SK-N-SH (cell line): ENCODE measurements around the gene C19orf53. TPM values are rescaled to one million over a fixed set of nuclear protein-coding genes. Genes with fewer than 3 reads are reported as not detected.

Experiments used
- CTCF ChIA-PET: fragments of 300-600, 350-600 bp; formaldehyde crosslinking; extraction: SDS; loops from one replicate; lab custom pipeline; 2021; lab: Yijun Ruan, JAX
- POLR2A ChIA-PET: fragments of 350-600 bp; sonication (Branson Sonifier 250); formaldehyde crosslinking; extraction: SDS; loops from one replicate; lab custom pipeline; 2020; ENCODE audit warnings: antibody characterized with exemption, inconsistent platforms; lab: Yijun Ruan, JAX
- DNase-seq: peaks from one replicate; pipeline ENCODE4 v3.0.0; 2012
- H2AFZ ChIP-seq: fragments of 200-600 bp; sonication (generic); 2 replicates; pipeline ENCODE4 v1.8.1; 2016; ENCODE audit warnings: antibody characterized with exemption, mild to moderate bottlenecking, low read depth
- H3F3A ChIP-seq: fragments of 200-600 bp; sonication (generic); replicated peaks from 2 replicates; pipeline ENCODE3; 2016; ENCODE audit warnings: antibody characterized with exemption, mild to moderate bottlenecking; ENCODE audit not compliant: insufficient read depth
- H3K27ac ChIP-seq, 2 experiments: fragments of 200-500 bp in 1 of 2; fragments of 200-600 bp in 1 of 2; sonication (Bioruptor generic) in 1 of 2; sonication (generic), shearing (Covaris generic) in 1 of 2; 2 replicates each; pipeline versions ENCODE4 v1.5.1 to v1.6.1; 2014 to 2016; ENCODE audit warnings: low read depth in 2 of 2, inconsistent platforms in 1 of 2, low read length in 1 of 2, mild to moderate bottlenecking in 1 of 2, mixed read lengths in 1 of 2
- H3K27me3 ChIP-seq: fragments of 200-600 bp; sonication (generic), shearing (Covaris generic); 2 replicates; pipeline ENCODE4 v1.6.1; 2016; ENCODE audit warnings: mixed run types; ENCODE audit not compliant: insufficient read depth
- H3K36me3 ChIP-seq, 2 experiments: fragments of 200-500 bp in 1 of 2; fragments of 200-600 bp in 1 of 2; sonication (Bioruptor generic) in 1 of 2; sonication (generic) in 1 of 2; replicated peaks in 1 of 2; 2 replicates each; pipeline versions ENCODE3 to v1.5.1; 2014 to 2016; ENCODE audit warnings: low read length in 1 of 2, mild to moderate bottlenecking in 1 of 2; ENCODE audit not compliant: insufficient read depth in 2 of 2, control insufficient read depth in 1 of 2
- H3K4me1 ChIP-seq, 2 experiments: fragments of 200-500 bp in 1 of 2; fragments of 200-600 bp in 1 of 2; sonication (Bioruptor generic) in 1 of 2; sonication (generic), shearing (Covaris generic) in 1 of 2; 2 replicates each; pipeline versions ENCODE4 v1.5.1 to v1.6.1; 2014 to 2016; ENCODE audit warnings: low read depth in 1 of 2, low read length in 1 of 2, mixed run types in 1 of 2; ENCODE audit not compliant: insufficient read depth in 2 of 2, control insufficient read depth in 1 of 2
- H3K4me2 ChIP-seq: fragments of 200-600 bp; sonication (generic), shearing (Covaris generic); 2 replicates; pipeline ENCODE4 v1.6.1; 2017; ENCODE audit warnings: mixed run types
- H3K4me3 ChIP-seq, 2 experiments: fragments of 200-500 bp in 1 of 2; fragments of 200-600 bp in 1 of 2; sonication (Bioruptor generic) in 1 of 2; sonication (generic), shearing (Covaris generic) in 1 of 2; 2 replicates each; pipeline versions ENCODE4 v1.5.1 to v1.8.1; 2014 to 2016; ENCODE audit warnings: low read depth in 2 of 2, inconsistent platforms in 1 of 2, low read length in 1 of 2, mild to moderate bottlenecking in 1 of 2, mixed read lengths in 1 of 2, moderate library complexity in 1 of 2
- H3K79me2 ChIP-seq: fragments of 200-600 bp; sonication (generic); 2 replicates; pipeline ENCODE4 v1.8.1; 2017; ENCODE audit warnings: mild to moderate bottlenecking; ENCODE audit not compliant: insufficient read depth
- H3K9ac ChIP-seq: fragments of 200-600 bp; sonication (generic); 2 replicates; pipeline ENCODE4 v1.6.1; 2017; ENCODE audit warnings: mixed run types
- H3K9me2 ChIP-seq: fragments of 200-600 bp; sonication (generic); 2 replicates; pipeline ENCODE4 v1.6.1; 2017; ENCODE audit warnings: mixed run types
- H3K9me3 ChIP-seq: fragments of 200-600 bp; sonication (generic); 2 replicates; pipeline ENCODE4 v1.6.1; 2017; ENCODE audit warnings: mixed run types, mild to moderate bottlenecking, moderate library complexity
- H4K20me1 ChIP-seq: fragments of 200-600 bp; sonication (generic); 2 replicates; pipeline ENCODE4 v1.6.1; 2017; ENCODE audit warnings: mild to moderate bottlenecking, mixed run types; ENCODE audit not compliant: insufficient read depth
- CHD2 ChIP-seq: fragments of 150-350 bp; IDR thresholded peaks from 2 replicates; pipeline ENCODE4 v1.6.1; 2018; ENCODE audit warnings: low read length; ENCODE audit not compliant: partially characterized antibody
- EP300 ChIP-seq, 2 experiments: IDR thresholded peaks; 2 replicates each; pipeline versions ENCODE4 v1.4.0 to v1.6.1; 2012; ENCODE audit warnings: borderline replicate concordance in 1 of 2, low read depth in 1 of 2, low read length in 1 of 2
- FOXJ3 ChIP-seq: sonication (generic); formaldehyde crosslinking; IDR thresholded peaks from 2 replicates; pipeline ENCODE4 v1.5.1; 2020; ENCODE audit warnings: mild to moderate bottlenecking, missing genetic modification reagents
- GABPA ChIP-seq: IDR thresholded peaks from 2 replicates; pipeline ENCODE4 v1.4.0; 2012; ENCODE audit warnings: low read depth, mild to moderate bottlenecking
- MEF2A ChIP-seq: IDR thresholded peaks from 2 replicates; pipeline ENCODE4 v1.4.0; 2012; ENCODE audit warnings: low read depth, borderline replicate concordance
- NFIC ChIP-seq: IDR thresholded peaks from 2 replicates; pipeline ENCODE4 v1.4.0; 2012; ENCODE audit warnings: borderline replicate concordance
- POLR2AphosphoS5 ChIP-seq: IDR thresholded peaks from 2 replicates; pipeline ENCODE4 v1.6.1; 2012; ENCODE audit warnings: low read depth, low read length
- RCOR1 ChIP-seq: fragments of 150-350 bp; IDR thresholded peaks from 2 replicates; pipeline ENCODE4 v1.6.1; 2017; ENCODE audit warnings: antibody characterized with exemption, low read length
- SMC3 ChIP-seq: IDR thresholded peaks from 2 replicates; pipeline ENCODE4 v1.6.1; 2012; ENCODE audit warnings: low read depth, low read length, improper control_type of control experiment
- TCF12 ChIP-seq: IDR thresholded peaks from 2 replicates; pipeline ENCODE4 v1.4.0; 2012
- WGBS: methylation state at CpG from one replicate; pipeline ENCODE4 v1.1.6; 2017; ENCODE audit warnings: low lambda C conversion rate; 5-methylcytosine and 5-hydroxymethylcytosine counted together
- polyA plus RNA-seq, 3 experiments: library from polyadenylated mRNA; depleted of rRNA; stranded (reverse); fragments of >200 nt; gene quantifications; 2 replicates each; pipeline ENCODE4 v1.2.3, GENCODE V29; 2012
- TF ChIP-seq, protein P1 (sequence below): fragments of 150-350 bp; IDR thresholded peaks from 2 replicates; pipeline ENCODE4 v1.6.1; 2016; ENCODE audit warnings: mild to moderate bottlenecking, low read depth, low read length
- TF ChIP-seq, protein P2 (sequence below): IDR thresholded peaks from 2 replicates; pipeline ENCODE4 v1.4.0; 2012; ENCODE audit warnings: low read depth
- TF ChIP-seq, protein P3 (sequence below): IDR thresholded peaks from 2 replicates; pipeline ENCODE4 v1.6.1; 2012; ENCODE audit warnings: mild to moderate bottlenecking, low read depth, low read length, moderate library complexity
- TF ChIP-seq, protein P4 (sequence below): IDR thresholded peaks from 2 replicates; pipeline ENCODE4 v1.4.0; 2012; ENCODE audit warnings: low read depth, borderline replicate concordance

Gene C19orf53
- polyA plus RNA-seq, 1 of the 3 experiments (the other 2 are of a cell fraction), result 554 TPM

DNA sequence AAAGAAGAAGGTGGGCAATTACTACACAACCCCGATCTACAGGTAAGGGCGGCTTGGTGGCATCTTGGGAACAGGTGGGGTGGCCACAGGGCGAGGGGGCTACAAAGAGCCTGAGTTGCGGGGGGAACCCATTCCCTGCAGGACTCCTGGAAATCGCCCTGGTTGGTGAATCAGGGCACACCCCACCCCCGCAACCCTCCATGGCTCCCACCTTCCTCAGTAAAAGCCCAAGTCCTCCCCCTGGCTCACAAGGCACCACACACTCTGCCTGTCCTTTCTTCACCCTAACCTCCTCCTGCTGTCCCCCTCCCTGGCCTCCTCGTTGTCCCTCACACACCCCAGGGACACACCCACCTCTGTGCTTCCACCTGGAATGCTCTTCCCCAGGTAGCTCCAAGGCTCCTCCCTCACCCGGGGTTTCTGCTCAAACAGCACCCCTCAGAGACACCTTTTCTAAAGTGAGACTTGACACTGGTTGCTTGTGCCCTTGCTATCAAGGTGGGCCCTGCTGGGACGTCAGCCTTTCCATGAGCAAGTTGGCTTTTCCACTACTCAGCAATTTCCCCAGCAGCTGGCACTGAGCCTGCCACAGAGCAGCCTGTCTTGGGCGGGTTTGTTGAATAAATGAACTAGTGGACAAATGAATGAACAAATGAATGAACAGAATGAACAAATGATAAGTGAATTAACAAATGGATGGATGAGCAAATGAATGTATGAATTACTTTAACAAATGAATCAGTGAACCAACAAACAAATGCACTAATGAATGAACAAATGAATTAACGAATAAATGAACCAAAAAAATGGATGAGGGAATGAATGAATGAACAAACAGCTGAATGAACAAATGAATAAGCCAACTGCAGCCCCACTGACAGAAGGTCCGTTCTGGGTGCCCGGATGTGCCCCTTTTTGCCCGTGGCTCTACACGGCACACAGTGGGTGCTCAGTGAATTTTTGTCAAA lies 16.2 kb upstream of the C19orf53 start (continued):
- no peak for TF ChIP-seq EP300 (IDR thresholded peaks at IDR 0.05; ENCODE audit: borderline replicate concordance in 1 of 2, low read depth in 1 of 2, low read length in 1 of 2)
- TF ChIP-seq NFIC, result no peak
- TF ChIP-seq, protein P1, sequence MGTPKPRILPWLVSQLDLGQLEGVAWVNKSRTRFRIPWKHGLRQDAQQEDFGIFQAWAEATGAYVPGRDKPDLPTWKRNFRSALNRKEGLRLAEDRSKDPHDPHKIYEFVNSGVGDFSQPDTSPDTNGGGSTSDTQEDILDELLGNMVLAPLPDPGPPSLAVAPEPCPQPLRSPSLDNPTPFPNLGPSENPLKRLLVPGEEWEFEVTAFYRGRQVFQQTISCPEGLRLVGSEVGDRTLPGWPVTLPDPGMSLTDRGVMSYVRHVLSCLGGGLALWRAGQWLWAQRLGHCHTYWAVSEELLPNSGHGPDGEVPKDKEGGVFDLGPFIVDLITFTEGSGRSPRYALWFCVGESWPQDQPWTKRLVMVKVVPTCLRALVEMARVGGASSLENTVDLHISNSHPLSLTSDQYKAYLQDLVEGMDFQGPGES, result no peak
- TF ChIP-seq, protein P2, sequence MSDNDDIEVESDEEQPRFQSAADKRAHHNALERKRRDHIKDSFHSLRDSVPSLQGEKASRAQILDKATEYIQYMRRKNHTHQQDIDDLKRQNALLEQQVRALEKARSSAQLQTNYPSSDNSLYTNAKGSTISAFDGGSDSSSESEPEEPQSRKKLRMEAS, result no peak
- TF ChIP-seq, protein P3, sequence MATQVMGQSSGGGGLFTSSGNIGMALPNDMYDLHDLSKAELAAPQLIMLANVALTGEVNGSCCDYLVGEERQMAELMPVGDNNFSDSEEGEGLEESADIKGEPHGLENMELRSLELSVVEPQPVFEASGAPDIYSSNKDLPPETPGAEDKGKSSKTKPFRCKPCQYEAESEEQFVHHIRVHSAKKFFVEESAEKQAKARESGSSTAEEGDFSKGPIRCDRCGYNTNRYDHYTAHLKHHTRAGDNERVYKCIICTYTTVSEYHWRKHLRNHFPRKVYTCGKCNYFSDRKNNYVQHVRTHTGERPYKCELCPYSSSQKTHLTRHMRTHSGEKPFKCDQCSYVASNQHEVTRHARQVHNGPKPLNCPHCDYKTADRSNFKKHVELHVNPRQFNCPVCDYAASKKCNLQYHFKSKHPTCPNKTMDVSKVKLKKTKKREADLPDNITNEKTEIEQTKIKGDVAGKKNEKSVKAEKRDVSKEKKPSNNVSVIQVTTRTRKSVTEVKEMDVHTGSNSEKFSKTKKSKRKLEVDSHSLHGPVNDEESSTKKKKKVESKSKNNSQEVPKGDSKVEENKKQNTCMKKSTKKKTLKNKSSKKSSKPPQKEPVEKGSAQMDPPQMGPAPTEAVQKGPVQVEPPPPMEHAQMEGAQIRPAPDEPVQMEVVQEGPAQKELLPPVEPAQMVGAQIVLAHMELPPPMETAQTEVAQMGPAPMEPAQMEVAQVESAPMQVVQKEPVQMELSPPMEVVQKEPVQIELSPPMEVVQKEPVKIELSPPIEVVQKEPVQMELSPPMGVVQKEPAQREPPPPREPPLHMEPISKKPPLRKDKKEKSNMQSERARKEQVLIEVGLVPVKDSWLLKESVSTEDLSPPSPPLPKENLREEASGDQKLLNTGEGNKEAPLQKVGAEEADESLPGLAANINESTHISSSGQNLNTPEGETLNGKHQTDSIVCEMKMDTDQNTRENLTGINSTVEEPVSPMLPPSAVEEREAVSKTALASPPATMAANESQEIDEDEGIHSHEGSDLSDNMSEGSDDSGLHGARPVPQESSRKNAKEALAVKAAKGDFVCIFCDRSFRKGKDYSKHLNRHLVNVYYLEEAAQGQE, result no peak
- TF ChIP-seq MEF2A, result no peak
- TF ChIP-seq POLR2AphosphoS5, result no peak
- TF ChIP-seq FOXJ3, result no peak
- TF ChIP-seq, all 33 proteins: peak for 0

DNA sequence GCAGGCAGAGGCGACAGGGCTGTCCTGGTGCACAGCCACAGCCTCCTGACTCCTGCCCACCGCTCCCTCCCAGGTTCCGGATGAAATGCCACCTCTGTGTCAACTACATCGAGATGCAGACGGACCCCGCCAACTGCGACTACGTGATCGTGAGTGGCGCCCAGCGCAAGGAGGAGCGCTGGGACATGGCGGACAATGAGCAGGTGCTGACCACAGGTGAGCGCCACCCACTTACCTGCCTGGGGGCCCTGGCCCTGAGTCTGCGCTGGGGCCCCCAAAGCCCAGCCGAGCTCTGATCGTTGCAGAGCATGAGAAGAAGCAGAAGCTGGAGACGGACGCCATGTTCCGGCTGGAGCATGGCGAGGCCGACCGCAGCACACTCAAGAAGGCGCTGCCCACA lies 15.5 kb upstream of the C19orf53 start:
- no peaks in the 10 kb centered on the region for H3F3A ChIP-seq
- H3K9me2 ChIP-seq, result no peaks in the 10 kb centered on the region
- peaks cover 6% of the 10 kb centered on the region; the same call in 1 of the 2 replicates for H3K79me2 ChIP-seq
- H3K4me1 ChIP-seq, result peaks cover 0 to under 1% of the 10 kb centered on the region in 2 experiments; a peak in 1 of 4 replicates
- CTCF ChIA-PET, result no interaction called here
- H2AFZ ChIP-seq, result no peak overlapping the region
- no peaks in the 10 kb centered on the region for H4K20me1 ChIP-seq
- TF ChIP-seq TCF12 (no peak), CHD2 (no peak), FOXJ3 (no peak), RCOR1 (no peak), GABPA (no peak), SMC3 (no peak)
- TF ChIP-seq, protein P2, result no peak
- TF ChIP-seq, protein P4, sequence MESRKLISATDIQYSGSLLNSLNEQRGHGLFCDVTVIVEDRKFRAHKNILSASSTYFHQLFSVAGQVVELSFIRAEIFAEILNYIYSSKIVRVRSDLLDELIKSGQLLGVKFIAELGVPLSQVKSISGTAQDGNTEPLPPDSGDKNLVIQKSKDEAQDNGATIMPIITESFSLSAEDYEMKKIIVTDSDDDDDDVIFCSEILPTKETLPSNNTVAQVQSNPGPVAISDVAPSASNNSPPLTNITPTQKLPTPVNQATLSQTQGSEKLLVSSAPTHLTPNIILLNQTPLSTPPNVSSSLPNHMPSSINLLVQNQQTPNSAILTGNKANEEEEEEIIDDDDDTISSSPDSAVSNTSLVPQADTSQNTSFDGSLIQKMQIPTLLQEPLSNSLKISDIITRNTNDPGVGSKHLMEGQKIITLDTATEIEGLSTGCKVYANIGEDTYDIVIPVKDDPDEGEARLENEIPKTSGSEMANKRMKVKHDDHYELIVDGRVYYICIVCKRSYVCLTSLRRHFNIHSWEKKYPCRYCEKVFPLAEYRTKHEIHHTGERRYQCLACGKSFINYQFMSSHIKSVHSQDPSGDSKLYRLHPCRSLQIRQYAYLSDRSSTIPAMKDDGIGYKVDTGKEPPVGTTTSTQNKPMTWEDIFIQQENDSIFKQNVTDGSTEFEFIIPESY, result no peak
- no peaks in the 10 kb centered on the region for H3K27me3 ChIP-seq
- H3K4me2 ChIP-seq, result no peak overlapping the region
- DNase-seq, result no peak
- H3K9ac ChIP-seq, result no peak overlapping the region
- peaks cover 43 to 46% of the 10 kb centered on the region in 2 experiments for H3K36me3 ChIP-seq
- no peak overlapping the region for H3K27ac ChIP-seq
- no peak overlapping the region for H3K4me3 ChIP-seq
- POLR2A ChIA-PET, result no interaction called here
- whole genome bisulfite sequencing, result 99% methylated on average over 21 of the region's 24 CpGs
- no peaks in the 10 kb centered on the region for H3K9me3 ChIP-seq
